ENCODE measurements around the gene COL12A1. TPM values are rescaled to one million over a fixed set of nuclear protein-coding genes. Genes with fewer than 3 reads are reported as not detected.

The COL12A1 gene
- total RNA-seq, 1 experiment from 2014 or later: 9.5 TPM

GRCh38 chr6:75210885-75211739 lies 5.3 kb upstream of the COL12A1 start:
- BruUV-seq (replicated peaks): no TSS peak
- Histone ChIP-seq H3K9me3 (ENCODE audit: low read depth, low read length, poor library complexity, severe bottlenecking) (no peaks in the 10 kb centered on the region), H3K4me1 (ENCODE audit: insufficient read depth, low read length, poor library complexity, severe bottlenecking) (peaks cover 25% of the 10 kb centered on the region), H3K4me3 (ENCODE audit: low read depth, low read length, poor library complexity, severe bottlenecking) (no peak overlapping the region), H3K27me3 (replicated peaks; ENCODE audit: insufficient read depth, low read depth, low read length, poor library complexity) (peaks cover 13% of the 10 kb centered on the region), H3K36me3 (ENCODE audit: insufficient read depth, low read length, poor library complexity, severe bottlenecking) (no peaks in the 10 kb centered on the region), H3K27ac (ENCODE audit: low read depth, low read length, poor library complexity, severe bottlenecking) (no peak overlapping the region)
- POLR2A ChIA-PET (ENCODE audit: low non-redundant PET): no interaction called here
- intact Hi-C loops (cut with micrococcal nuclease; ENCODE audit: unreplicated experiment): loop anchor here (10.0 kb wide), 1 partner anchor 1536 kb away; no protein-coding TSS in a partner anchor
- peak; percentile 85 for TF ChIP-seq CTCF (conservative IDR thresholded peaks at IDR 0.05; ENCODE audit: low read depth, low read length)
- no peak for TF ChIP-seq EZH2 (IDR thresholded peaks at IDR 0.05; ENCODE audit: borderline replicate concordance, low read depth, low read length, poor library complexity, severe bottlenecking)
- peak; percentile 80 for DNase-seq (ENCODE audit: low spot score)
- CTCF ChIA-PET: interaction anchor here (0.5 to 1.1 kb wide), 4 partner anchors 323 to 1485 kb away, joined by 3 to 7 read pairs (median 4); no protein-coding TSS in a partner anchor

- Histone ChIP-seq H3K4me1 (ENCODE audit: insufficient read depth, low read length, poor library complexity, severe bottlenecking) (peaks cover 34% of the 10 kb centered on the region), H3K4me3 (ENCODE audit: low read depth, low read length, poor library complexity, severe bottlenecking) (no peak overlapping the region), H3K36me3 (ENCODE audit: insufficient read depth, low read length, poor library complexity, severe bottlenecking) (no peaks in the 10 kb centered on the region), H3K9me3 (ENCODE audit: low read depth, low read length, poor library complexity, severe bottlenecking) (no peaks in the 10 kb centered on the region), H3K27ac (ENCODE audit: low read depth, low read length, poor library complexity, severe bottlenecking) (no peak overlapping the region), H3K27me3 (replicated peaks; ENCODE audit: insufficient read depth, low read depth, low read length, poor library complexity) (peaks cover 22% of the 10 kb centered on the region)
- no peak for TF ChIP-seq CTCF (conservative IDR thresholded peaks at IDR 0.05; ENCODE audit: low read depth, low read length)
- TF ChIP-seq EZH2 (IDR thresholded peaks at IDR 0.05; ENCODE audit: borderline replicate concordance, low read depth, low read length, poor library complexity, severe bottlenecking): no peak
- BruUV-seq (replicated peaks): no TSS peak
- ChIA-PET POLR2A (ENCODE audit: low non-redundant PET) (no interaction called here), CTCF (interaction anchor here (0.6 to 1.9 kb wide), 18 partner anchors 8 to 1556 kb away, joined by 3 to 14 read pairs (median 4); no protein-coding TSS in a partner anchor)
- intact Hi-C loops (cut with micrococcal nuclease; ENCODE audit: unreplicated experiment): loop anchor here (1.0 to 10.0 kb wide), 6 partner anchors 464 to 1470 kb away; no protein-coding TSS in a partner anchor
- no peak for DNase-seq (ENCODE audit: low spot score)
Measured at GRCh38 chr6:75209184-75209723, 3.4 kb upstream of the COL12A1 start.

GRCh38 chr6:75208298-75209183 lies 2.7 kb upstream of the COL12A1 start:
- H3K27me3 ChIP-seq (replicated peaks; ENCODE audit: insufficient read depth, low read depth, low read length, poor library complexity): peaks cover 22% of the 10 kb centered on the region
- intact Hi-C loops (cut with micrococcal nuclease; ENCODE audit: unreplicated experiment): loop anchor here (1.0 to 10.0 kb wide), 6 partner anchors 464 to 1469 kb away; no protein-coding TSS in a partner anchor
- H3K27ac ChIP-seq (ENCODE audit: low read depth, low read length, poor library complexity, severe bottlenecking): no peak overlapping the region
- peak overlapping the region; percentile 16 for H3K4me3 ChIP-seq (ENCODE audit: low read depth, low read length, poor library complexity, severe bottlenecking)
- ChIA-PET CTCF (interaction anchor here (0.5 to 1.9 kb wide), 23 partner anchors 9 to 1698 kb away, joined by 3 to 14 read pairs (median 4); no protein-coding TSS in a partner anchor), POLR2A (ENCODE audit: low non-redundant PET) (no interaction called here)
- peaks cover 38% of the 10 kb centered on the region for H3K4me1 ChIP-seq (ENCODE audit: insufficient read depth, low read length, poor library complexity, severe bottlenecking)
- H3K36me3 ChIP-seq (ENCODE audit: insufficient read depth, low read length, poor library complexity, severe bottlenecking): no peaks in the 10 kb centered on the region
- no peaks in the 10 kb centered on the region for H3K9me3 ChIP-seq (ENCODE audit: low read depth, low read length, poor library complexity, severe bottlenecking)
- no peak for TF ChIP-seq EZH2 (IDR thresholded peaks at IDR 0.05; ENCODE audit: borderline replicate concordance, low read depth, low read length, poor library complexity, severe bottlenecking)
- TF ChIP-seq CTCF (conservative IDR thresholded peaks at IDR 0.05; ENCODE audit: low read depth, low read length): peak; percentile 95
- no TSS peak for BruUV-seq (replicated peaks)
- DNase-seq (ENCODE audit: low spot score): peak; percentile 91
